T-helper 1 cell treated with Interleukin-12 subunit alpha and Interleukin-12 subunit beta and Interleukin-4 antibody, amounts not matched to agents 30 μg/mL and 1 μg/mL, for 36 hours (primary cell): ENCODE results near the gene MCMBP.
"Not testable (repeated sequence)": the region's sequence is repeated elsewhere in the genome, so short reads cannot be mapped to it uniquely, and the experiment has no call there.

Experiments
- H3K27ac Mint-ChIP-seq: one replicate; pipeline ENCODE4 v1.8.0; 2021; ENCODE audit warnings: mild to moderate bottlenecking, mixed read lengths
- H3K27me3 Mint-ChIP-seq: one replicate; pipeline ENCODE4 v1.8.0; 2021; ENCODE audit warnings: low read depth, mixed read lengths
- H3K36me3 Mint-ChIP-seq: one replicate; pipeline ENCODE4 v1.8.0; 2021; ENCODE audit warnings: low read depth, mixed read lengths
- H3K4me1 Mint-ChIP-seq: one replicate; pipeline ENCODE4 v1.8.0; 2021; ENCODE audit warnings: low read depth, mixed read lengths
- H3K4me3 Mint-ChIP-seq: one replicate; pipeline ENCODE4 v1.8.0; 2021; ENCODE audit warnings: mild to moderate bottlenecking, moderate library complexity, mixed read lengths
- H3K9me3 Mint-ChIP-seq: one replicate; pipeline ENCODE4 v1.8.0; 2021; ENCODE audit warnings: mixed read lengths

Gene MCMBP

GRCh38 chr10:119801176-119801575, 71.5 kb downstream of the MCMBP start:
- Mint-ChIP-seq H3K4me1 (no peaks in the 10 kb centered on the region), H3K9me3 (no peaks in the 10 kb centered on the region), H3K36me3 (peaks cover 5% of the 10 kb centered on the region), H3K27ac (no peak overlapping the region), H3K27me3 (no peaks in the 10 kb centered on the region), H3K4me3 (no peak overlapping the region)

- H3K9me3 Mint-ChIP-seq, result no peaks in the 10 kb centered on the region
- no peak overlapping the region for H3K27ac Mint-ChIP-seq
- no peaks in the 10 kb centered on the region for H3K4me1 Mint-ChIP-seq
- peaks cover 5% of the 10 kb centered on the region for H3K36me3 Mint-ChIP-seq
- H3K4me3 Mint-ChIP-seq, result no peak overlapping the region
- H3K27me3 Mint-ChIP-seq, result no peaks in the 10 kb centered on the region
Observed at GRCh38 chr10:119796039-119796438, 76.6 kb downstream of the MCMBP start.

- H3K27me3 Mint-ChIP-seq, H3K4me3 Mint-ChIP-seq, H3K9me3 Mint-ChIP-seq, H3K4me1 Mint-ChIP-seq, H3K36me3 Mint-ChIP-seq, H3K27ac Mint-ChIP-seq: not testable (repeated sequence)
Observed at GRCh38 chr10:119795101-119795500, 77.5 kb downstream of the MCMBP start.

GRCh38 chr10:119786117-119786769, 86.4 kb downstream of the MCMBP start:
- H3K36me3 Mint-ChIP-seq, result peaks cover 2% of the 10 kb centered on the region
- no peaks in the 10 kb centered on the region for H3K27me3 Mint-ChIP-seq
- peaks cover 22% of the 10 kb centered on the region for H3K4me1 Mint-ChIP-seq
- H3K9me3 Mint-ChIP-seq, result no peaks in the 10 kb centered on the region
- no peak overlapping the region for H3K4me3 Mint-ChIP-seq
- no peak overlapping the region for H3K27ac Mint-ChIP-seq

GRCh38 chr10:119784340-119785067, 88.1 kb downstream of the MCMBP start:
- H3K36me3 Mint-ChIP-seq, result peaks cover 2% of the 10 kb centered on the region
- H3K4me3 Mint-ChIP-seq, result peak overlapping the region; percentile 55
- no peaks in the 10 kb centered on the region for H3K27me3 Mint-ChIP-seq
- peaks cover 23% of the 10 kb centered on the region for H3K4me1 Mint-ChIP-seq
- H3K9me3 Mint-ChIP-seq, result no peaks in the 10 kb centered on the region
- H3K27ac Mint-ChIP-seq, result peak overlapping the region; percentile 21

- Mint-ChIP-seq H3K27ac (no peak overlapping the region), H3K4me3 (no peak overlapping the region), H3K36me3 (peaks cover 2% of the 10 kb centered on the region), H3K9me3 (no peaks in the 10 kb centered on the region), H3K4me1 (peaks cover 23% of the 10 kb centered on the region), H3K27me3 (no peaks in the 10 kb centered on the region)
Observed at GRCh38 chr10:119783665-119784027, 89.0 kb downstream of the MCMBP start.

GRCh38 chr10:119782981-119783664, 89.5 kb downstream of the MCMBP start:
- Mint-ChIP-seq H3K27me3 (no peaks in the 10 kb centered on the region), H3K4me3 (no peak overlapping the region), H3K9me3 (no peaks in the 10 kb centered on the region), H3K36me3 (peaks cover 2% of the 10 kb centered on the region), H3K27ac (no peak overlapping the region), H3K4me1 (peaks cover 23% of the 10 kb centered on the region)

GRCh38 chr10:119781498-119781897, 91.1 kb downstream of the MCMBP start:
- H3K27ac Mint-ChIP-seq, result no peak overlapping the region
- H3K4me1 Mint-ChIP-seq, result peaks cover 21% of the 10 kb centered on the region

GRCh38 chr10:119780879-119781480, 91.7 kb downstream of the MCMBP start:
- Mint-ChIP-seq H3K4me1 (peaks cover 21% of the 10 kb centered on the region), H3K9me3 (no peaks in the 10 kb centered on the region), H3K36me3 (no peaks in the 10 kb centered on the region), H3K27me3 (no peaks in the 10 kb centered on the region), H3K4me3 (no peak overlapping the region), H3K27ac (no peak overlapping the region)

More at GRCh38 chr10:119781498-119781897, 91.1 kb downstream of the MCMBP start:
- H3K27me3 Mint-ChIP-seq, result no peaks in the 10 kb centered on the region
- no peak overlapping the region for H3K4me3 Mint-ChIP-seq
- H3K36me3 Mint-ChIP-seq, result no peaks in the 10 kb centered on the region
- no peaks in the 10 kb centered on the region for H3K9me3 Mint-ChIP-seq
